Calu3 (cell line): ENCODE measurements around the gene HSPB2. TPM values are rescaled to one million over a fixed set of nuclear protein-coding genes. Genes with fewer than 3 reads are reported as not detected.

ENCODE experiments used
- BruUV-seq: library from RNA; stranded (reverse); fragments of 400-500 nt; replicated peaks from 2 replicates; lab custom pipeline; 2021; lab: Mats Ljungman, UMichigan
- CTCF ChIA-PET: fragments of 300-600 bp; sonication (Branson Sonifier 250); formaldehyde crosslinking; loops from one replicate; lab custom pipeline; 2022; ENCODE audit warnings: antibody characterized with exemption; lab: Charles Lee
- DNase-seq: peaks from one replicate; pipeline ENCODE4 v3.0.0; 2022
- H3K27ac Mint-ChIP-seq: one replicate; pipeline ENCODE4 v1.8.0; 2022; ENCODE audit warnings: mixed read lengths; ENCODE audit not compliant: unreplicated experiment
- H3K27me3 Mint-ChIP-seq: one replicate; pipeline ENCODE4 v1.8.0; 2022; ENCODE audit warnings: mixed read lengths; ENCODE audit not compliant: unreplicated experiment
- H3K36me3 Mint-ChIP-seq: one replicate; pipeline ENCODE4 v1.8.0; 2022; ENCODE audit warnings: mild to moderate bottlenecking, moderate library complexity, mixed read lengths; ENCODE audit not compliant: insufficient read depth, unreplicated experiment
- H3K4me1 Mint-ChIP-seq: one replicate; pipeline ENCODE4 v1.8.0; 2022; ENCODE audit warnings: mild to moderate bottlenecking, low read depth, mixed read lengths; ENCODE audit not compliant: unreplicated experiment
- H3K4me3 Mint-ChIP-seq: one replicate; pipeline ENCODE4 v1.8.0; 2022; ENCODE audit warnings: mild to moderate bottlenecking, low read depth, moderate library complexity, mixed read lengths; ENCODE audit not compliant: unreplicated experiment
- H3K9me3 Mint-ChIP-seq: one replicate; pipeline ENCODE4 v1.8.0; 2022; ENCODE audit warnings: low read depth, mixed read lengths; ENCODE audit not compliant: unreplicated experiment
- intact Hi-C: fragments of 100-400 bp; cut with micrococcal nuclease; formaldehyde crosslinking; loops from one replicate; pipeline ENCODE4 v1.10.0; 2022; ENCODE audit not compliant: unreplicated experiment
- total RNA-seq: library from RNA; stranded (reverse); gene quantifications from 2 replicates; pipeline ENCODE4 v1.2.3, GENCODE V29; 2022
- TF ChIP-seq, protein P1 (sequence below): fragments of 200-600 bp; IDR thresholded peaks from one replicate; pipeline ENCODE4 v1.8.0; 2022; ENCODE audit warnings: antibody characterized with exemption; ENCODE audit not compliant: unreplicated experiment

HSPB2 gene
- total RNA-seq, 1 experiment from 2014 or later, result not detected

GRCh38 chr11:111917312-111917711 is 4.8 kb downstream of the HSPB2 start:
- no peaks in the 10 kb centered on the region for H3K9me3 Mint-ChIP-seq
- TF ChIP-seq, protein P1, sequence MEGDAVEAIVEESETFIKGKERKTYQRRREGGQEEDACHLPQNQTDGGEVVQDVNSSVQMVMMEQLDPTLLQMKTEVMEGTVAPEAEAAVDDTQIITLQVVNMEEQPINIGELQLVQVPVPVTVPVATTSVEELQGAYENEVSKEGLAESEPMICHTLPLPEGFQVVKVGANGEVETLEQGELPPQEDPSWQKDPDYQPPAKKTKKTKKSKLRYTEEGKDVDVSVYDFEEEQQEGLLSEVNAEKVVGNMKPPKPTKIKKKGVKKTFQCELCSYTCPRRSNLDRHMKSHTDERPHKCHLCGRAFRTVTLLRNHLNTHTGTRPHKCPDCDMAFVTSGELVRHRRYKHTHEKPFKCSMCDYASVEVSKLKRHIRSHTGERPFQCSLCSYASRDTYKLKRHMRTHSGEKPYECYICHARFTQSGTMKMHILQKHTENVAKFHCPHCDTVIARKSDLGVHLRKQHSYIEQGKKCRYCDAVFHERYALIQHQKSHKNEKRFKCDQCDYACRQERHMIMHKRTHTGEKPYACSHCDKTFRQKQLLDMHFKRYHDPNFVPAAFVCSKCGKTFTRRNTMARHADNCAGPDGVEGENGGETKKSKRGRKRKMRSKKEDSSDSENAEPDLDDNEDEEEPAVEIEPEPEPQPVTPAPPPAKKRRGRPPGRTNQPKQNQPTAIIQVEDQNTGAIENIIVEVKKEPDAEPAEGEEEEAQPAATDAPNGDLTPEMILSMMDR, result no peak
- DNase-seq, result no peak
- no TSS peak for BruUV-seq
- peaks cover 7% of the 10 kb centered on the region for H3K36me3 Mint-ChIP-seq
- H3K4me1 Mint-ChIP-seq, result no peaks in the 10 kb centered on the region
- no peaks in the 10 kb centered on the region for H3K27me3 Mint-ChIP-seq
- H3K4me3 Mint-ChIP-seq, result no peak overlapping the region
- H3K27ac Mint-ChIP-seq, result no peak overlapping the region
- CTCF ChIA-PET, result interaction anchor here (0.7 to 1.2 kb wide), 2 partner anchors 10 to 203 kb away, joined by 4 read pairs; no protein-coding TSS in a partner anchor
- intact Hi-C loops, result no loop called here

GRCh38 chr11:111917788-111918187 is 5.3 kb downstream of the HSPB2 start:
- Mint-ChIP-seq H3K4me1 (no peaks in the 10 kb centered on the region), H3K4me3 (no peak overlapping the region), H3K27ac (no peak overlapping the region), H3K27me3 (no peaks in the 10 kb centered on the region), H3K36me3 (peaks cover 7% of the 10 kb centered on the region), H3K9me3 (no peaks in the 10 kb centered on the region)
- DNase-seq, result no peak
- CTCF ChIA-PET, result interaction anchor here (0.7 to 1.2 kb wide), 2 partner anchors 9 to 203 kb away, joined by 4 read pairs; no protein-coding TSS in a partner anchor
- BruUV-seq, result no TSS peak
- TF ChIP-seq, protein P1, result no peak
- intact Hi-C loops, result no loop called here

GRCh38 chr11:111918390-111919256 is 6.1 kb downstream of the HSPB2 start, which contains the start of gene C11orf52:
TSS of gene C11orf52 (plus strand) at chr11:111918913. CDS start at chr11:111918973, 60 bp downstream.
- TF ChIP-seq, protein P1, result no peak
- H3K27ac Mint-ChIP-seq, result peak within 1 kb of the TSS; percentile 77
- H3K4me3 Mint-ChIP-seq, result peak within 1 kb of the TSS; percentile 70
- intact Hi-C loops, result no loop called here
- no peaks in the 10 kb centered on the region for H3K27me3 Mint-ChIP-seq
- peaks cover 7% of the 10 kb centered on the region for H3K36me3 Mint-ChIP-seq
- peak; percentile 78 for DNase-seq
- CTCF ChIA-PET, result interaction anchor here (1.2 kb wide), 2 partner anchors 8 to 63 kb away, joined by 4 to 9 read pairs; no protein-coding TSS in a partner anchor
- no TSS peak for BruUV-seq
- peaks cover 6% of the 10 kb centered on the region for H3K4me1 Mint-ChIP-seq
- no peaks in the 10 kb centered on the region for H3K9me3 Mint-ChIP-seq

DNA sequence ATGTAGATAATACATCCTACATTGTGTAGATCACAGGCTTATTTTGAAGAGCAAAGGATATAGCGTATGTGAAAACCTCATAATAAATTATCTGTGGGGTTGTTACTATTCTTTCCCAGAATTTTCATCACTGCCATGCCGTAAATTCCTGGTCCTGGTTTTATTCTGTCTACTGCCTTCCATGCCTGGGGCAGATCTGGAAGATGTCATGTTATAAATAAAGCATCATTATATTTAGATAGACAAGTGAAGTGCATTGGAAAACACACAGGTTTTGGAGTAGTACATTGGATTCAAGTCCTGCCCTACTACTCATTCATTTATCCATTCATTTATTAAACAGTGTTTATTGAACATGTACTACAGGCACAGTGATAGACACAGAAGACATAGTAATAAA is 8.4 kb downstream of the HSPB2 start:
- DNase-seq, result no peak
- Mint-ChIP-seq H3K9me3 (no peaks in the 10 kb centered on the region), H3K4me1 (peaks cover 20% of the 10 kb centered on the region), H3K4me3 (no peak overlapping the region), H3K36me3 (peaks cover 7% of the 10 kb centered on the region), H3K27me3 (no peaks in the 10 kb centered on the region), H3K27ac (no peak overlapping the region)
- TF ChIP-seq, protein P1, result no peak
- CTCF ChIA-PET, result no interaction called here
- intact Hi-C loops, result no loop called here
- no TSS peak for BruUV-seq
